H1 (cell line): Measurements from ENCODE around the gene RAB3A. TPM values are rescaled to one million over a fixed set of nuclear protein-coding genes. Genes with fewer than 3 reads are reported as not detected.
A peak's percentile ranks its signal among the peaks of the same experiment; 100 is the strongest.

Experiments
- CTCF ChIA-PET: fragments of 300-600 bp; sonication (Branson Sonifier 250); formaldehyde crosslinking; loops from one replicate; lab custom pipeline; 2021; ENCODE audit not compliant: partially characterized antibody; lab: Charles Lee
- POLR2A ChIA-PET: fragments of 300-600 bp; sonication (Branson Sonifier 250); formaldehyde crosslinking; loops from one replicate; lab custom pipeline; 2021; ENCODE audit warnings: inconsistent platforms; ENCODE audit not compliant: partially characterized antibody; lab: Charles Lee
- DNase-seq, 2 experiments: peaks; one replicate each; pipeline versions ENCODE4 v3.0.0 to v3.0.0-alpha.2; 2010 to 2022; ENCODE audit warnings: low spot score in 2 of 2, low read depth in 1 of 2, mixed read lengths in 1 of 2
- FAIRE-seq: peaks from 2 replicates; lab custom pipeline; 2011; peaks lifted over from hg19 to GRCh38; lab: Jason Lieb, UNC
- H2AFZ ChIP-seq: 2 replicates; pipeline ENCODE4 v1.8.1; 2012; ENCODE audit warnings: low read length, inconsistent platforms
- H2AK5ac ChIP-seq: 2 replicates; pipeline ENCODE4 v1.6.1; 2013; ENCODE audit warnings: low read depth, low read length
- H2BK120ac ChIP-seq: replicated peaks from 2 replicates; pipeline ENCODE3; 2013; ENCODE audit warnings: low read depth, low read length, inconsistent platforms
- H2BK12ac ChIP-seq: 2 replicates; pipeline ENCODE4 v1.6.1; 2013; ENCODE audit warnings: low read depth, low read length
- H2BK15ac ChIP-seq: 2 replicates; pipeline ENCODE4 v1.6.1; 2013; ENCODE audit warnings: low read length
- H2BK20ac ChIP-seq: 2 replicates; pipeline ENCODE4 v1.6.1; 2013; ENCODE audit warnings: low read length
- H2BK5ac ChIP-seq: 2 replicates; pipeline ENCODE4 v1.6.1; 2013; ENCODE audit warnings: low read depth, low read length
- H3K14ac ChIP-seq: 2 replicates; pipeline ENCODE4 v1.6.1; 2013; ENCODE audit warnings: inconsistent platforms; ENCODE audit not compliant: insufficient read length
- H3K18ac ChIP-seq: 2 replicates; pipeline ENCODE4 v1.6.1; 2013; ENCODE audit warnings: low read length; ENCODE audit errors: extremely low read depth
- H3K23ac ChIP-seq: 2 replicates; pipeline ENCODE4 v1.6.1; 2013; ENCODE audit warnings: inconsistent platforms; ENCODE audit not compliant: insufficient read length
- H3K23me2 ChIP-seq: 2 replicates; pipeline ENCODE4 v1.6.1; 2013; ENCODE audit warnings: low read depth, low read length
- H3K27ac ChIP-seq: 2 replicates; pipeline ENCODE4 v1.6.1; 2011; ENCODE audit warnings: low read depth, low read length, inconsistent platforms
- H3K27me3 ChIP-seq, 4 experiments: replicated peaks in 1 of 4; 1 replicate in 1 of 4; 2 replicates in 3 of 4; pipeline versions ENCODE4 v1.6.1 to v1.8.1; 2011 to 2013; ENCODE audit warnings: low read length in 3 of 4, mild to moderate bottlenecking in 3 of 4, inconsistent platforms in 2 of 4, mixed read lengths in 2 of 4, moderate library complexity in 1 of 4; ENCODE audit not compliant: control insufficient read depth in 3 of 4, insufficient read depth in 3 of 4; ENCODE audit errors: extremely low read depth in 1 of 4
- H3K36me3 ChIP-seq, 4 experiments: 2 replicates each; pipeline versions ENCODE4 v1.6.1 to v1.8.1; 2011 to 2013; ENCODE audit warnings: mild to moderate bottlenecking in 4 of 4, low read length in 3 of 4, moderate library complexity in 2 of 4, control low read depth in 1 of 4, inconsistent platforms in 1 of 4; ENCODE audit not compliant: insufficient read depth in 4 of 4, control insufficient read depth in 2 of 4
- H3K4ac ChIP-seq: replicated peaks from 2 replicates; pipeline ENCODE3; 2013; ENCODE audit warnings: low read length, low read depth, mixed read lengths, inconsistent platforms; ENCODE audit not compliant: insufficient read length
- H3K4me1 ChIP-seq, 4 experiments: replicated peaks in 1 of 4; 1 replicate in 1 of 4; 2 replicates in 3 of 4; pipeline versions ENCODE4 v1.6.1 to v1.8.1; 2011 to 2013; ENCODE audit warnings: low read length in 3 of 4, inconsistent platforms in 2 of 4, mixed read lengths in 1 of 4; ENCODE audit not compliant: insufficient read depth in 4 of 4, control insufficient read depth in 3 of 4
- H3K4me2 ChIP-seq, 2 experiments: 2 replicates each; pipeline versions ENCODE4 v1.6.1 to v1.8.1; 2011 to 2013; ENCODE audit warnings: low read depth in 2 of 2, low read length in 2 of 2, control low read depth in 1 of 2, inconsistent platforms in 1 of 2, mild to moderate bottlenecking in 1 of 2; ENCODE audit not compliant: insufficient read depth in 1 of 2
- H3K4me3 ChIP-seq, 4 experiments: fragments of 200-600, 300-600 bp in 1 of 4; sonication (generic), shearing (Covaris generic), sonication (Bioruptor Twin) in 1 of 4; 2 replicates each; pipeline versions ENCODE4 v1.5.1 to v1.8.1; 2011 to 2016; ENCODE audit warnings: low read length in 4 of 4, low read depth in 3 of 4, control low read depth in 2 of 4, inconsistent platforms in 2 of 4, mild to moderate bottlenecking in 2 of 4, mixed read lengths in 1 of 4, moderate library complexity in 1 of 4; ENCODE audit not compliant: insufficient read depth in 2 of 4; ENCODE audit errors: extremely low read depth in 1 of 4
- H3K56ac ChIP-seq: replicated peaks from 2 replicates; pipeline ENCODE3; 2013; ENCODE audit warnings: low read depth, mild to moderate bottlenecking, mixed read lengths, low read length, inconsistent platforms; ENCODE audit not compliant: insufficient read length
- H3K79me1 ChIP-seq: 2 replicates; pipeline ENCODE4 v1.6.1; 2013; ENCODE audit warnings: low read depth, low read length, control low read depth
- H3K79me2 ChIP-seq, 2 experiments: 2 replicates each; pipeline versions ENCODE4 v1.6.1 to v1.8.1; 2012 to 2013; ENCODE audit warnings: low read length in 2 of 2, mild to moderate bottlenecking in 2 of 2, inconsistent platforms in 1 of 2; ENCODE audit not compliant: insufficient read depth in 2 of 2, control insufficient read depth in 1 of 2
- H3K9ac ChIP-seq, 4 experiments: replicated peaks in 1 of 4; 1 replicate in 1 of 4; 2 replicates in 3 of 4; pipeline versions ENCODE4 v1.6.1 to v1.8.1; 2011 to 2013; ENCODE audit warnings: low read depth in 3 of 4, low read length in 3 of 4, control low read depth in 2 of 4, mild to moderate bottlenecking in 2 of 4, moderate library complexity in 2 of 4, inconsistent platforms in 1 of 4; ENCODE audit errors: extremely low read depth in 1 of 4
- H3K9me3 ChIP-seq, 2 experiments: 2 replicates each; pipeline versions ENCODE4 v1.6.1 to v1.8.1; 2012 to 2013; ENCODE audit warnings: mild to moderate bottlenecking in 2 of 2, moderate library complexity in 2 of 2, control low read depth in 1 of 2, inconsistent platforms in 1 of 2, low read depth in 1 of 2, low read length in 1 of 2, mixed read lengths in 1 of 2; ENCODE audit not compliant: insufficient read depth in 2 of 2
- H4K20me1 ChIP-seq, 2 experiments: replicated peaks in 1 of 2; 2 replicates each; pipeline versions ENCODE3 to v1.8.1; 2011 to 2013; ENCODE audit warnings: inconsistent platforms in 2 of 2, low read length in 2 of 2, mild to moderate bottlenecking in 1 of 2; ENCODE audit not compliant: insufficient read depth in 2 of 2, control insufficient read depth in 1 of 2
- H4K5ac ChIP-seq: 2 replicates; pipeline ENCODE4 v1.6.1; 2013; ENCODE audit warnings: low read length, low read depth, mixed read lengths, inconsistent platforms; ENCODE audit not compliant: insufficient read length
- H4K8ac ChIP-seq: 2 replicates; pipeline ENCODE4 v1.8.0; 2013; ENCODE audit warnings: mild to moderate bottlenecking, moderate library complexity, low read length, inconsistent platforms; ENCODE audit not compliant: insufficient read depth; ENCODE audit errors: extremely low read depth
- H4K91ac ChIP-seq: replicated peaks from 2 replicates; pipeline ENCODE3; 2013; ENCODE audit warnings: low read length, mixed read lengths, inconsistent platforms; ENCODE audit not compliant: insufficient read length
- CHD1 ChIP-seq: IDR thresholded peaks from 2 replicates; pipeline ENCODE4 v1.6.1; 2012; ENCODE audit warnings: low read depth, low read length, improper control_type of control experiment
- EZH2 ChIP-seq: fragments of 200-600 bp; sonication (generic); IDR thresholded peaks from 2 replicates; pipeline ENCODE4 v1.7.1; 2012; ENCODE audit warnings: low read depth, mild to moderate bottlenecking, moderate library complexity, low read length, inconsistent platforms; ENCODE audit not compliant: severe bottlenecking
- HDAC2 ChIP-seq, 2 experiments: fragments of 300-600 bp in 1 of 2; sonication (generic) in 1 of 2; IDR thresholded peaks; 2 replicates each; pipeline ENCODE4 v1.6.1; 2011 to 2012; ENCODE audit warnings: low read depth in 2 of 2, low read length in 2 of 2, mild to moderate bottlenecking in 2 of 2, moderate library complexity in 2 of 2, borderline replicate concordance in 1 of 2, inconsistent platforms in 1 of 2
- KDM4A ChIP-seq: IDR thresholded peaks from one replicate; pipeline ENCODE4 v1.7.1; 2012; ENCODE audit warnings: low read depth, mild to moderate bottlenecking, moderate library complexity, low read length, inconsistent platforms; ENCODE audit not compliant: severe bottlenecking
- KDM5A ChIP-seq: fragments of 200-600 bp; IDR thresholded peaks from 2 replicates; pipeline ENCODE4 v1.7.1; 2012; ENCODE audit warnings: mild to moderate bottlenecking, low read length, inconsistent platforms, mixed read lengths
- RBBP5 ChIP-seq: IDR thresholded peaks from 2 replicates; pipeline ENCODE4 v1.7.1; 2012; ENCODE audit warnings: low read depth, mild to moderate bottlenecking, inconsistent platforms, low read length, moderate library complexity, borderline replicate concordance
- RNF2 ChIP-seq: fragments of 200-900, 300-1000 bp; sonication (generic); IDR thresholded peaks from 2 replicates; pipeline ENCODE4 v1.7.1; 2016; ENCODE audit warnings: borderline replicate concordance, low read depth, mild to moderate bottlenecking, antibody characterized with exemption, low read length; ENCODE audit not compliant: poor library complexity, severe bottlenecking; ENCODE audit errors: missing control alignments
- SP4 ChIP-seq: IDR thresholded peaks from 2 replicates; pipeline ENCODE4 v1.6.1; 2012; ENCODE audit warnings: low read length, inconsistent platforms
- TAF1 ChIP-seq: IDR thresholded peaks from 2 replicates; pipeline ENCODE4 v1.6.1; 2011; ENCODE audit warnings: mild to moderate bottlenecking, low read depth, low read length
- TCF12 ChIP-seq: IDR thresholded peaks from 2 replicates; pipeline ENCODE4 v1.6.1; 2011; ENCODE audit warnings: low read depth, mild to moderate bottlenecking, low read length
- YY1 ChIP-seq: IDR thresholded peaks from 2 replicates; pipeline ENCODE4 v1.6.1; 2011; ENCODE audit warnings: low read depth, mild to moderate bottlenecking, low read length
- WGBS, 2 experiments: shearing (Covaris generic) in 1 of 2; methylation state at CpG; one replicate each; pipeline versions ENCODE4 v1.1.6 to v1.1.7; 2013 to 2015; ENCODE audit warnings: low lambda C conversion rate in 2 of 2, mixed read lengths in 2 of 2, inconsistent platforms in 1 of 2, low coverage in 1 of 2, missing lambda C conversion rate in 1 of 2; ENCODE audit not compliant: insufficient replicate concordance in 2 of 2, insufficient coverage in 1 of 2, insufficient read length in 1 of 2; ENCODE audit errors: extremely low coverage in 1 of 2, missing lambda C conversion rate in 1 of 2; 5-methylcytosine and 5-hydroxymethylcytosine counted together
- polyA plus RNA-seq, 7 experiments: library from polyadenylated mRNA; depleted of rRNA in 3 of 7; stranded (reverse) in 5 of 7; unstranded in 2 of 7; fragments of >200 nt in 5 of 7; fragments of 200-250 nt in 2 of 7; gene quantifications; 1 replicate in 5 of 7; 2 replicates in 1 of 7; 4 replicates in 1 of 7; pipeline versions ENCODE4 v1.2.1 to v1.2.3, GENCODE V29; 2011 to 2013; ENCODE audit warnings: missing spikeins in 2 of 7, mixed read lengths in 2 of 7
- total RNA-seq: library from RNA; stranded (reverse); fragmentation: NEBNext Ultra II Directional; extraction: Animal tissue kit (Norgen Biotek cat#: 25700); gene quantifications from 2 replicates; pipeline ENCODE4 v1.2.1, GENCODE V29; 2021

RAB3A gene
- total and polyA plus RNA-seq, 2 of the 8 experiments (the other 6 are each of a cell fraction or from before 2014, with no cell fraction given) = 13.6 to 14.2 TPM

DNA sequence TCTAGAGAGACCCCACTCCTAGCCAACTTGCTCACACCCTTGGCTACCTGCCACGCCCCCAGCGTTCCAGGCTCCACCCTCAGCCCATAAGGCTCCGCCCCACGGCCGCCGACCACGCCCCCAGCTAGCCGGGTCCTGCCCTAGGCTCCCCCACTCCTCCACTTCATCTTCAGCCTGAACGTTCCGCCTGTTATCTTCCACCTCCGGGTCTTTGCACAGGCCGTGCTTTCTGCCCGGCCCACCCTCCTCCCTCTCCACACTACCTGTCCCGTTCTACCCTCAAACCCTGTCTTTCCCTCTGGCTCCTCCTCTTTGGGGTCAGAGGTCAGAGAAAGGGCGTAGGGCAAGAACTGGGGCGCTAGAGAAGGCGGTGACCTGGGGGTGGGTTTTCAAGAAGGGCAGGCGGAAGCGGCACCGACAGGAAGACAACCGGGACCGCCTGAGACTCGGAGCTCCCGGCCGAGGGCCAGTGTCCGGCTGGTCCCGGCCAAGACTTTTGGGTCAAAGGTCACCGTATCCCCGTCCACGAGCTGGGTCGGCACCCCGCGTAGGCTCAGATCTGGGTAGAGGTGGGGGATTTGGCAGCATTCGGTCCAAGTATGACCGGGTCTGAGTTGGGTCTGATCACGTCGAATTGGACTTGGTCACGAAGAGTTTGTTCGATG is 20.1 kb upstream of the RAB3A start:
- no peak overlapping the region for H3K14ac ChIP-seq
- H3K9me3 ChIP-seq = no peaks in the 10 kb centered on the region
- H2BK15ac ChIP-seq = no peak overlapping the region; the same call in 1 of the 2 replicates
- no peaks in the 10 kb centered on the region for H3K36me3 ChIP-seq
- H4K8ac ChIP-seq = peak overlapping the region; percentile 94
- no peak overlapping the region for H2BK20ac ChIP-seq
- H3K23ac ChIP-seq = no peak overlapping the region
- H3K56ac ChIP-seq = peak overlapping the region; percentile 97
- peak overlapping the region; percentile 97 for H4K5ac ChIP-seq
- POLR2A ChIA-PET = interaction anchor here (0.6 to 6.5 kb wide), 10 partner anchors 9 to 99 kb away, joined by 3 to 59 read pairs (median 6); partner anchors contain the start of genes JUND, LSM4 and RAB3A
- H3K27me3 ChIP-seq = peaks cover 10 to 23% (median 17%) of the 10 kb centered on the region in 4 experiments
- peak overlapping the region; percentile 99 for H2BK5ac ChIP-seq
- peak overlapping the region in 3 of 4 experiments; percentile 82 to 85 (median 84); a peak in 6 of 7 replicates for H3K9ac ChIP-seq
- DNase-seq = peak in 1 of 2 experiments; percentile 100
- peak overlapping the region; percentile 95 for H4K91ac ChIP-seq
- WGBS, 2 experiments = 2% methylated on average over 29 of the region's 39 CpGs; no CpG with 5 or more reads in 1 of the 2 experiments
- H3K23me2 ChIP-seq = peaks cover 13% of the 10 kb centered on the region
- H2BK120ac ChIP-seq = peak overlapping the region; percentile 41
- H3K4ac ChIP-seq = peak overlapping the region; percentile 6
- H4K20me1 ChIP-seq = no peaks in the 10 kb centered on the region
- no peaks in the 10 kb centered on the region for H3K79me2 ChIP-seq
- H3K4me2 ChIP-seq = peak overlapping the region; percentile 72 to 98
- H3K27ac ChIP-seq = peak overlapping the region; percentile 89
- H3K4me1 ChIP-seq = peaks cover 0 to 20% (median 16%) of the 10 kb centered on the region in 4 experiments; a peak in 6 of 7 replicates
- H2BK12ac ChIP-seq = peak overlapping the region; percentile 90; the same call in 1 of the 2 replicates
- 0 out of 2 replicates have a peak overlapping the region, but pooled peaks have one; percentile 75 for H2AK5ac ChIP-seq
- peak overlapping the region; percentile 54 to 77 (median 68) for H3K4me3 ChIP-seq
- peak; percentile 81 for FAIRE-seq
- peak overlapping the region; percentile 99 for H3K18ac ChIP-seq
- H3K79me1 ChIP-seq = no peaks in the 10 kb centered on the region
- peak overlapping the region; percentile 31; the same call in 1 of the 2 replicates for H2AFZ ChIP-seq
- CTCF ChIA-PET = interaction anchor here (0.6 to 8.3 kb wide), 8 partner anchors 8 to 1258 kb away, joined by 3 to 87 read pairs (median 11); partner anchors contain the start of genes PIK3R2 and RAB3A
- TF ChIP-seq TAF1 (peak; percentile 28; the same call in 1 of the 2 replicates), TCF12 (no peak), RNF2 (no peak), KDM5A (no peak), HDAC2 (IDR thresholded peaks at IDR 0.05; ENCODE audit: borderline replicate concordance in 1 of 2, low read depth in 2 of 2, low read length in 2 of 2) (peak in 1 of 2 experiments; percentile 75; a peak in 2 of 4 replicates), EZH2 (no peak), KDM4A (peak; percentile 48), YY1 (no peak), CHD1 (no peak), SP4 (peak; percentile 93), RBBP5 (peak; percentile 64; the same call in 1 of the 2 replicates)
